MM.1S (cell line): ENCODE measurements around the gene HEBP2.
"Not testable (repeated sequence)": the region's sequence is repeated elsewhere in the genome, so short reads cannot be mapped to it uniquely, and the experiment has no call there.

Experiments
- EZH2 ChIP-seq: fragments of 300-600 bp; sonication (generic); optimal IDR thresholded peaks from 2 replicates; pipeline ENCODE3; 2017; ENCODE audit warnings: low read depth, mild to moderate bottlenecking, antibody characterized with exemption, low read length, mixed read lengths
- TF ChIP-seq, protein P1 (sequence below): fragments of 300-600 bp; sonication (generic); IDR thresholded peaks from 2 replicates; pipeline ENCODE4 v1.5.1; 2016; ENCODE audit warnings: antibody characterized with exemption, low read length, mixed read lengths

DNA sequence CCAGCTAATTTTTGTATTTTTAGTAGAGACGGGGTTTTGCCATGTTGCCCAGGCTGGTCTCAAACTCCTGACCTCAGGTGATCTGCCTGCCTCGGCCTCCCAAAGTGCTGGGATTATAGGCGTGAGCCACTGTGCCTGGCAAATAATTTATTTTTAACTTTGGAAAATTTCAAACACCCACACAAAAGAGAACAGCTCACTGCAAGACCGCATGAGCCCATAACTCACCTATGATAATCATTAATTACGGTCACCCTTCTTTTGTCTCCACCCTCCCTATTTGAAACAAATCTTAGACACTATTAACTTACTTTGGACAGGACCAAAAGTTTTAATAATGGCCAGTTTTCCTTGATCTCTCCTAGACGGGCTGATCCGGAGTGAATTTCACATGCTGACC, 21.2 kb downstream of the HEBP2 start:
- TF ChIP-seq, protein P1, sequence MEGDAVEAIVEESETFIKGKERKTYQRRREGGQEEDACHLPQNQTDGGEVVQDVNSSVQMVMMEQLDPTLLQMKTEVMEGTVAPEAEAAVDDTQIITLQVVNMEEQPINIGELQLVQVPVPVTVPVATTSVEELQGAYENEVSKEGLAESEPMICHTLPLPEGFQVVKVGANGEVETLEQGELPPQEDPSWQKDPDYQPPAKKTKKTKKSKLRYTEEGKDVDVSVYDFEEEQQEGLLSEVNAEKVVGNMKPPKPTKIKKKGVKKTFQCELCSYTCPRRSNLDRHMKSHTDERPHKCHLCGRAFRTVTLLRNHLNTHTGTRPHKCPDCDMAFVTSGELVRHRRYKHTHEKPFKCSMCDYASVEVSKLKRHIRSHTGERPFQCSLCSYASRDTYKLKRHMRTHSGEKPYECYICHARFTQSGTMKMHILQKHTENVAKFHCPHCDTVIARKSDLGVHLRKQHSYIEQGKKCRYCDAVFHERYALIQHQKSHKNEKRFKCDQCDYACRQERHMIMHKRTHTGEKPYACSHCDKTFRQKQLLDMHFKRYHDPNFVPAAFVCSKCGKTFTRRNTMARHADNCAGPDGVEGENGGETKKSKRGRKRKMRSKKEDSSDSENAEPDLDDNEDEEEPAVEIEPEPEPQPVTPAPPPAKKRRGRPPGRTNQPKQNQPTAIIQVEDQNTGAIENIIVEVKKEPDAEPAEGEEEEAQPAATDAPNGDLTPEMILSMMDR = not testable (repeated sequence)
- not testable (repeated sequence) for TF ChIP-seq EZH2
